ENCODE results near the gene THADA. TPM values are rescaled to one million over a fixed set of nuclear protein-coding genes. Genes with fewer than 3 reads are reported as not detected.

THADA gene
- polyA plus RNA-seq, 1 donor (not counting 4 experiments of a cell fraction or from before 2014, with no cell fraction given), result 22.6 TPM

DNA sequence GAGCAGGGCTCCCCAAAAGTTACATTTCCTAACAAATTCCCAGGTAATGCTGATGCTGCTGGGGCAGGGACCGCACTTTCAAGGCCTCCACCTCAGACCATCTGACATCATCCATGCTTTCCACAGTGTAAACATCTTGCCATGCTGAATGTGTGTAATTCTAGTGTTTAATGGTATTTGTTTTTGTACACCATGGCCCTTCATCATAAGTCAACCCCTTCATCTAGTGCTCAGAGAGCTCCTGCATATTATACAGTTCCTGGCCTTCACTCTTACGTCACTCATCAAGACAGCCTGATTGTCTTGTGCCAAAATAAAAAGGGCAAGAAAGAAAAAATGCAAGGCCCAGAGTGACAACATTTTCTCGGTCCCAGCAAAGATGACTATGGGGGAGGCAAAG lies 291.9 kb downstream of the THADA start:
- Histone ChIP-seq H3K9me1 (ENCODE audit: control insufficient read depth, extremely low read depth, insufficient read depth, low read length) (peaks cover 2% of the 10 kb centered on the region), H3K9me3 (ENCODE audit: control insufficient read depth, low read depth, low read length) (no peaks in the 10 kb centered on the region), H3K4me1 (ENCODE audit: control insufficient read depth, extremely low read depth, insufficient read depth, low read length) (peaks cover 28% of the 10 kb centered on the region), H3K79me2 (ENCODE audit: control insufficient read depth, insufficient read depth, low read length) (no peaks in the 10 kb centered on the region), H3K9ac (ENCODE audit: control insufficient read depth, extremely low read depth, insufficient read depth, low read length) (no peak overlapping the region), H3K27ac (ENCODE audit: control insufficient read depth, insufficient read depth, low read length) (no peak overlapping the region), H3K27me3 (ENCODE audit: control insufficient read depth, extremely low read depth, insufficient read depth, low read length) (no peaks in the 10 kb centered on the region), H3K4me2 (ENCODE audit: control insufficient read depth, extremely low read depth, insufficient read depth, low read depth, low read length) (no peak overlapping the region), H4K20me1 (ENCODE audit: control insufficient read depth, extremely low read depth, insufficient read depth, low read length) (no peaks in the 10 kb centered on the region), H2AFZ (ENCODE audit: control insufficient read depth, low read length) (no peak overlapping the region), H3K4me3 (ENCODE audit: control insufficient read depth in 2 of 3, extremely low read depth in 1 of 3, insufficient read depth in 2 of 3, low read depth in 1 of 3, low read length in 3 of 3) (no peak overlapping the region), H3K36me3 (ENCODE audit: control insufficient read depth in 2 of 2, extremely low read depth in 1 of 2, insufficient read depth in 2 of 2, low read length in 2 of 2) (no peaks in the 10 kb centered on the region)
- dilution Hi-C loops (cut with MboI; ENCODE audit: extremely low pct_ligation_motif_present, low sequenced_read_pairs), result no loop called here
- DNase-seq (ENCODE audit: low read depth, low spot score) (no peak), FAIRE-seq (no peak)
- TF ChIP-seq EZH2 (IDR thresholded peaks at IDR 0.05; ENCODE audit: low read length), result no peak
- TF ChIP-seq, protein P1, sequence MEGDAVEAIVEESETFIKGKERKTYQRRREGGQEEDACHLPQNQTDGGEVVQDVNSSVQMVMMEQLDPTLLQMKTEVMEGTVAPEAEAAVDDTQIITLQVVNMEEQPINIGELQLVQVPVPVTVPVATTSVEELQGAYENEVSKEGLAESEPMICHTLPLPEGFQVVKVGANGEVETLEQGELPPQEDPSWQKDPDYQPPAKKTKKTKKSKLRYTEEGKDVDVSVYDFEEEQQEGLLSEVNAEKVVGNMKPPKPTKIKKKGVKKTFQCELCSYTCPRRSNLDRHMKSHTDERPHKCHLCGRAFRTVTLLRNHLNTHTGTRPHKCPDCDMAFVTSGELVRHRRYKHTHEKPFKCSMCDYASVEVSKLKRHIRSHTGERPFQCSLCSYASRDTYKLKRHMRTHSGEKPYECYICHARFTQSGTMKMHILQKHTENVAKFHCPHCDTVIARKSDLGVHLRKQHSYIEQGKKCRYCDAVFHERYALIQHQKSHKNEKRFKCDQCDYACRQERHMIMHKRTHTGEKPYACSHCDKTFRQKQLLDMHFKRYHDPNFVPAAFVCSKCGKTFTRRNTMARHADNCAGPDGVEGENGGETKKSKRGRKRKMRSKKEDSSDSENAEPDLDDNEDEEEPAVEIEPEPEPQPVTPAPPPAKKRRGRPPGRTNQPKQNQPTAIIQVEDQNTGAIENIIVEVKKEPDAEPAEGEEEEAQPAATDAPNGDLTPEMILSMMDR (optimal IDR thresholded peaks at IDR 0.05 in 1 of 3, IDR thresholded peaks at IDR 0.05 in 1 of 3, conservative IDR thresholded peaks at IDR 0.05 in 1 of 3; ENCODE audit: extremely low read depth in 1 of 3, insufficient read depth in 2 of 3, low read length in 3 of 3), result no peak

DNA sequence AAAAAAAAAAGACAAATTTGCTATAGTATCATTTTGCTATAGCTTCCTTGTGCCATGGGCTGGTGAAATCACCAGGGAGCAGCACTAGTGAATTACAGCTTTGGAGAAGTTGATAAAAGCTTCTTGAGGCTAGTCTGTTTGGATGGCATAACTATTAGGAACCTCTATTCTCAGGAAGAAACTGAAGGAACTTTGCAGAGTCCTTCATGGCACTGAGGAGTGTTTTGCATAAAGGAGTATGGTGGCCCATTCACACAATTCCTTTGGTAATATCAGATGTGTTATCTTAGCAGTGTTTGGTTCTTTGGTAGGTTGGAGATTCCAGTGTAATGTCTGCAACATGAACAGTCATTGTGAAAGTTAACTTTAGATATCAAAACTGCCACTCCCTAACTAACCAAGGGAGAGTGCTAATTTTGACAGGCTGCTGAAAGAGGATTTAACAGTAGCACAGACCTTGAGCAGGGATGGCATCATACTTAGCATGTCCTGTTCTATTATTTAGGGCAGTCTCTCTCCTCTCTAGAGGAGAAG lies 292.8 kb downstream of the THADA start:
- no peak overlapping the region for H3K27ac ChIP-seq (ENCODE audit: control insufficient read depth, insufficient read depth, low read length)
- H3K4me1 ChIP-seq (ENCODE audit: control insufficient read depth, extremely low read depth, insufficient read depth, low read length), result peaks cover 28% of the 10 kb centered on the region
- H4K20me1 ChIP-seq (ENCODE audit: control insufficient read depth, extremely low read depth, insufficient read depth, low read length), result no peaks in the 10 kb centered on the region
- dilution Hi-C loops (cut with MboI; ENCODE audit: extremely low pct_ligation_motif_present, low sequenced_read_pairs), result no loop called here
- no peaks in the 10 kb centered on the region for H3K27me3 ChIP-seq (ENCODE audit: control insufficient read depth, extremely low read depth, insufficient read depth, low read length)
- no peaks in the 10 kb centered on the region for H3K9me3 ChIP-seq (ENCODE audit: control insufficient read depth, low read depth, low read length)
- FAIRE-seq, result no peak
- H3K9me1 ChIP-seq (ENCODE audit: control insufficient read depth, extremely low read depth, insufficient read depth, low read length), result peaks cover 2% of the 10 kb centered on the region
- no peaks in the 10 kb centered on the region for H3K36me3 ChIP-seq (ENCODE audit: control insufficient read depth in 2 of 2, extremely low read depth in 1 of 2, insufficient read depth in 2 of 2, low read length in 2 of 2)
- no peak overlapping the region for H3K9ac ChIP-seq (ENCODE audit: control insufficient read depth, extremely low read depth, insufficient read depth, low read length)
- TF ChIP-seq EZH2 (IDR thresholded peaks at IDR 0.05; ENCODE audit: low read length), result no peak
- TF ChIP-seq, protein P1 (optimal IDR thresholded peaks at IDR 0.05 in 1 of 3, IDR thresholded peaks at IDR 0.05 in 1 of 3, conservative IDR thresholded peaks at IDR 0.05 in 1 of 3; ENCODE audit: extremely low read depth in 1 of 3, insufficient read depth in 2 of 3, low read length in 3 of 3), result no peak
- no peak overlapping the region for H3K4me3 ChIP-seq (ENCODE audit: control insufficient read depth in 2 of 3, extremely low read depth in 1 of 3, insufficient read depth in 2 of 3, low read depth in 1 of 3, low read length in 3 of 3)
- DNase-seq (ENCODE audit: low read depth, low spot score), result no peak
- no peak overlapping the region for H2AFZ ChIP-seq (ENCODE audit: control insufficient read depth, low read length)
- no peaks in the 10 kb centered on the region for H3K79me2 ChIP-seq (ENCODE audit: control insufficient read depth, insufficient read depth, low read length)
- H3K4me2 ChIP-seq (ENCODE audit: control insufficient read depth, extremely low read depth, insufficient read depth, low read depth, low read length), result no peak overlapping the region

Data from keratinocyte (primary cell).